Ovary (tissue), 9 donors: ENCODE results near the gene TNS1. TPM values are rescaled to one million over a fixed set of nuclear protein-coding genes. Genes with fewer than 3 reads are reported as not detected.

ENCODE experiments used
- DNase-seq, 5 donors: peaks; one replicate each; pipeline ENCODE4 v3.0.0-alpha.2; 2019 to 2020
- H3K27ac ChIP-seq, 2 donors: fragments of 200-600 bp; one replicate each; pipeline versions ENCODE4 v1.5.1 to v1.8.0; 2019 to 2022
- H3K27me3 ChIP-seq: fragments of 200-600 bp; one replicate; pipeline ENCODE4 v1.8.0; 2022
- H3K36me3 ChIP-seq: fragments of 200-600 bp; sonication (generic); one replicate; pipeline ENCODE4 v1.5.1; 2019
- H3K4me1 ChIP-seq: one replicate; pipeline ENCODE4 v1.8.1; 2013; ENCODE audit warnings: mild to moderate bottlenecking, moderate library complexity; ENCODE audit not compliant: insufficient read depth
- H3K4me3 ChIP-seq: fragments of 200-600 bp; sonication (generic); one replicate; pipeline ENCODE4 v1.5.1; 2017
- H3K9me3 ChIP-seq, 2 donors: fragments of 200-600 bp in 1 of 2; sonication (generic) in 1 of 2; one replicate each; pipeline versions ENCODE4 v1.5.1 to v1.8.1; 2013 to 2019; ENCODE audit warnings: mild to moderate bottlenecking in 1 of 2, moderate library complexity in 1 of 2
- EP300 ChIP-seq: sonication (generic); formaldehyde crosslinking; IDR thresholded peaks from one replicate; pipeline ENCODE4 v1.6.1; 2017; ENCODE audit warnings: antibody characterized with exemption
- POLR2A ChIP-seq: fragments of 450-650 bp; IDR thresholded peaks from one replicate; pipeline ENCODE4 v1.6.1; 2017; ENCODE audit warnings: antibody characterized with exemption, mild to moderate bottlenecking, moderate library complexity
- WGBS, 3 donors: extraction: QIAGEN DNeasy Blood & Tissue Kit in 1 of 3; methylation state at CpG; one replicate each; pipeline versions ENCODE4 v1.1.5 to v1.1.7; 2013 to 2017; 5-methylcytosine and 5-hydroxymethylcytosine counted together
- intact Hi-C, 4 donors: fragments of 100-400 bp; cut with DNase I; formaldehyde crosslinking; loops; one replicate each; pipeline versions ENCODE4 v1.11.0 to v1.15.1; 2022 to 2023
- polyA plus RNA-seq, 2 donors: library from polyadenylated mRNA; stranded (reverse); fragments of 200-250 nt in 1 of 2; fragments of 350-450 nt in 1 of 2; fragmentation: Illumina TruSeq in 1 of 2; extraction: RNeasy Lipid Tissue Mini Kit (QIAGEN cat#74804) in 1 of 2; gene quantifications; one replicate each; pipeline ENCODE4 v1.2.3, GENCODE V29; 2013 to 2014
- total RNA-seq, 7 donors: library from RNA; depleted of rRNA in 2 of 7; stranded (reverse); fragments of >200 nt in 2 of 7; fragmentation: NEBNext Ultra II Directional in 3 of 7; extraction: Animal tissue kit (Norgen Biotek cat#: 25700) in 3 of 7; gene quantifications; one replicate each; pipeline versions ENCODE4 v1.1.0 to v1.2.4, GENCODE V29; 2016 to 2023
- TF ChIP-seq, protein P1 (sequence below), 3 donors: fragments of 450-650 bp in 2 of 3; fragments of 200-600 bp in 1 of 3; IDR thresholded peaks; one replicate each; pipeline versions ENCODE4 v1.5.1 to v1.8.0; 2016 to 2022; ENCODE audit warnings: antibody characterized with exemption in 3 of 3, mild to moderate bottlenecking in 1 of 3
- donor health status: DM: no; HTN: no; CAD: no; lungs with moderate emphysema.
- donor health status: DM: no; HTN: no; CAD: no.
- donor health status: Bipolar disorder and iron deficiency.
- donor health status: DM: yes; HTN: yes; CAD: no.
- donor health status: DM: no; HTN: no; CAD: no.
- donor health status: DM: yes; HTN: yes; CAD: no.

TNS1 gene
- total and polyA plus RNA-seq, 9 donors, result 140 to 568 (median 356) TPM

DNA sequence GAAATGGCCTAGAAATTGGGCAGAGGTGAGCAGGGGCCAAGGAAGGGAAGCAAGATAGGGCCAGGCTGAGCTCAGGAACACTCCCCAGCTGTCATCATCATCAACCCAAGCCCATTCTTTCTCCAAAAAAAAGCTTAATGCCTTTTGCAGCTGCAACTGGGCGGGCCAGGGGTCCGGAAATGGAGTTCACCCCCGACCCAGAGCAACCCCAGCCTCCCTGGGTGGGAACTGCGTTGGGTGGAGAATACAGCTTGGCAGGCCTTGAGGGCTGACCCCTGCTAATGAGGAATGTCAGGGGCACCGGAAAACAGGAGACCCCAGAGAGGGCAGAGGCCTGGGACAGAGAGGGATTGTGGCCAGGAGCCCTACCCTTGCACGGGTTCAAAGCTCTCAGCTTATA is 64.8 kb downstream of the TNS1 start:
- no peaks in the 10 kb centered on the region for H3K36me3 ChIP-seq
- H3K4me3 ChIP-seq, result peak overlapping the region; percentile 28
- H3K27ac ChIP-seq, result peak overlapping the region; percentile 67 to 75
- H3K9me3 ChIP-seq, result no peaks in the 10 kb centered on the region
- TF ChIP-seq POLR2A (no peak), EP300 (no peak)
- TF ChIP-seq, protein P1, sequence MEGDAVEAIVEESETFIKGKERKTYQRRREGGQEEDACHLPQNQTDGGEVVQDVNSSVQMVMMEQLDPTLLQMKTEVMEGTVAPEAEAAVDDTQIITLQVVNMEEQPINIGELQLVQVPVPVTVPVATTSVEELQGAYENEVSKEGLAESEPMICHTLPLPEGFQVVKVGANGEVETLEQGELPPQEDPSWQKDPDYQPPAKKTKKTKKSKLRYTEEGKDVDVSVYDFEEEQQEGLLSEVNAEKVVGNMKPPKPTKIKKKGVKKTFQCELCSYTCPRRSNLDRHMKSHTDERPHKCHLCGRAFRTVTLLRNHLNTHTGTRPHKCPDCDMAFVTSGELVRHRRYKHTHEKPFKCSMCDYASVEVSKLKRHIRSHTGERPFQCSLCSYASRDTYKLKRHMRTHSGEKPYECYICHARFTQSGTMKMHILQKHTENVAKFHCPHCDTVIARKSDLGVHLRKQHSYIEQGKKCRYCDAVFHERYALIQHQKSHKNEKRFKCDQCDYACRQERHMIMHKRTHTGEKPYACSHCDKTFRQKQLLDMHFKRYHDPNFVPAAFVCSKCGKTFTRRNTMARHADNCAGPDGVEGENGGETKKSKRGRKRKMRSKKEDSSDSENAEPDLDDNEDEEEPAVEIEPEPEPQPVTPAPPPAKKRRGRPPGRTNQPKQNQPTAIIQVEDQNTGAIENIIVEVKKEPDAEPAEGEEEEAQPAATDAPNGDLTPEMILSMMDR (IDR thresholded peaks at IDR 0.05), result no peak
- 17 to 22% (median 20%) methylated on average over 6 of the region's 6 CpGs for WGBS, 3 donors
- H3K4me1 ChIP-seq, result peaks cover 55% of the 10 kb centered on the region
- DNase-seq, result peak in 2 of 5 donors; percentile 15 to 42
- intact Hi-C loops, result no loop called here
- H3K27me3 ChIP-seq, result no peaks in the 10 kb centered on the region

DNA sequence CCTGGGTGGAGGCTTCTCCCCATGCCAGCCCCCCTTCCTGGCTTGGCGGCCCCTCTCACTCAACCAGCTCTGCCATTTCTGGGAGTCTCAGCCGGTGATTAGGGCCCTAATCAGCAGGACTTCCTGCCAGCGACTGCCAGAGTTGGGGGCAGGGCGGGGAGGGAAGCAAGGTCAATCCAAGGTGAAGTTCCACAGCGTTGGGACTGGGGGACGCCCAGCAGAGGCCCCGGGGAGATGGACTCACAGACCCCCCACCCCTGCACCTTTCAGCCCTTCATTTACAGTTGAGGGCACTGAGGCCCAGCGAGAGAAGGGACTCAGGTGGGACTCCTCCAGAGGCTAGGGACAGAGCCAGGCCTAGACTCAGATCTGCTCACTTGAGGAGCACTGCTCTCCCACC is 65.3 kb downstream of the TNS1 start:
- no peak for TF ChIP-seq POLR2A
- no peak for TF ChIP-seq EP300
- TF ChIP-seq, protein P1 (IDR thresholded peaks at IDR 0.05), result no peak
- no peaks in the 10 kb centered on the region for H3K36me3 ChIP-seq
- peak overlapping the region; percentile 28 for H3K4me3 ChIP-seq
- WGBS, 3 donors, result 19 to 34% (median 21%) methylated on average over 8 of the region's 8 CpGs
- no peaks in the 10 kb centered on the region for H3K9me3 ChIP-seq
- no peaks in the 10 kb centered on the region for H3K27me3 ChIP-seq
- H3K27ac ChIP-seq, result peak overlapping the region; percentile 67 to 75
- intact Hi-C loops, result no loop called here
- DNase-seq, result no peak
- peaks cover 59% of the 10 kb centered on the region for H3K4me1 ChIP-seq

DNA sequence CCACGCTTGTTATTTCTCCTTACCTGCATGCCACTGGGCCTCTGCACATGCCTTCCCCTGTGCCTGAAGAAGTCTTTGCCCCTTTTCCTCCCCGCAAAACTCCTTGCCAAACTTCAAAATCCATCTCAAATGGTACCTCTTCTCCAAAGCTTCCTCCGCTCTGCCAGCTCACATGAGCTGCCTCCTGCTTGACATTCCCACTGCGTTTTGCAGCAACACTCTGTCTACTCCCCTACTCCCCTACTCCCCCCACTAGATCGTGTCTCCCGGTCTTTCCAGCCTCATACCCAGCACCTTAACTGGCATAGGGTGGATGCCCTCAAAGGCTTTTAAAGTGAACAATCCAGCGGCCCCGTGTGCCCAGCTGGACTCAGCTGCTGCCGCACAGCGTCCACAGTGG is 65.8 kb downstream of the TNS1 start:
- intact Hi-C loops, result no loop called here

DNA sequence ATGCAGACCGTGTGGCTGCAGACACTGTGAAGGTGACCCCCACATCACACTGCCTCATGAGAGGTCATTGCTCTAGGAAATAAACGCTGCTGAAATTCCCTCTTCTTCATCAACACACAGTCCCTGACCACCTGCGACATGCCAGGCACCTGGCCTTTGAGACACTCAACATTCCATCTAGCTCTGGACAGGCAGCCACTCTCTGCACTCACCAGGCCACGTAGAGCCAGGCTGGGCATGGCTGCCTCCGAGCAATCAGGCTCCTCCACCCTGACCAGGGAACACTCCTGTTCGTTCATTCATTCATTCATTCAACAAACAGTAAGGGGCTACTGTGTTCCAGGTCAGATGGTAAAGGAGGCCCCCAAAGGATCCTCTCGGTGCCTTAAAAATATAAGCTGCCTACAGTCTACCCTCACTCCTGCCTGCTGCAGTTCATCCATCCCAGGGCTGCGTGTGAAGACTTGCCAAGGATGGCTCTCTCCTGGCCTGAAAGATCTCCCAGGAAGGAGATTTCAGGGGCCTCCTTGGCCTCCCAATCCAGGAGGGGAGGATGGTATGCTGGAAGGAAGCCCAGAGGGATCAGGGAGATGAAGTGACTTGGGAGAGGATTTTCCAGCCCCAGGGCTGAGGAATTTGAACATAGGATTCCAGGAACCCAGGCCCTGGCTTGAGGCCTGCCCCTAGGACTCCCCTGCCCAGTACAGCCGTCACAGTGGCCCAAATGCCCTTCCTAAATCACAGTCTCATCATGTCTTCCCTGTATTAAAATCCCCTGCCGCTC is 66.7 kb downstream of the TNS1 start:
- TF ChIP-seq POLR2A (no peak), EP300 (no peak)
- TF ChIP-seq, protein P1 (IDR thresholded peaks at IDR 0.05), result no peak
- peak overlapping the region; percentile 8 to 67 for H3K27ac ChIP-seq
- H3K9me3 ChIP-seq, result no peaks in the 10 kb centered on the region
- H3K27me3 ChIP-seq, result no peaks in the 10 kb centered on the region
- intact Hi-C loops, result no loop called here
- peak in 1 of 5 donors; percentile 52 for DNase-seq
- WGBS, 3 donors, result 46 to 53% (median 46%) methylated on average over 10 of the region's 10 CpGs
- H3K4me3 ChIP-seq, result no peak overlapping the region
- peaks cover 61% of the 10 kb centered on the region for H3K4me1 ChIP-seq
- no peaks in the 10 kb centered on the region for H3K36me3 ChIP-seq

More for the DNA sequence above, 65.8 kb downstream of the TNS1 start:
- Histone ChIP-seq H3K9me3 (no peaks in the 10 kb centered on the region), H3K27ac (peak overlapping the region; percentile 67 to 75), H3K4me1 (peaks cover 57% of the 10 kb centered on the region), H3K27me3 (no peaks in the 10 kb centered on the region), H3K4me3 (peak overlapping the region; percentile 28), H3K36me3 (no peaks in the 10 kb centered on the region)
- 37 to 41% (median 41%) methylated on average over 10 of the region's 10 CpGs for WGBS, 3 donors
- TF ChIP-seq POLR2A, result no peak
- TF ChIP-seq, protein P1 (IDR thresholded peaks at IDR 0.05), result no peak
- no peak for TF ChIP-seq EP300
- DNase-seq, result no peak
